Activated naive CD8-positive, alpha-beta T cell (primary cell): ENCODE results near the gene CDK9.

ENCODE experiments used
- H3K27ac Mint-ChIP-seq: one replicate; pipeline ENCODE4 v1.8.0; 2021; ENCODE audit warnings: mixed read lengths
- H3K27me3 Mint-ChIP-seq: one replicate; pipeline ENCODE4 v1.8.0; 2021; ENCODE audit warnings: mixed read lengths
- H3K36me3 Mint-ChIP-seq: one replicate; pipeline ENCODE4 v1.8.0; 2021; ENCODE audit warnings: mixed read lengths
- H3K4me1 Mint-ChIP-seq: one replicate; pipeline ENCODE4 v1.8.0; 2021; ENCODE audit warnings: low read depth, mixed read lengths
- H3K4me3 Mint-ChIP-seq: one replicate; pipeline ENCODE4 v1.8.0; 2021; ENCODE audit warnings: mild to moderate bottlenecking, mixed read lengths
- H3K9me3 Mint-ChIP-seq: one replicate; pipeline ENCODE4 v1.8.0; 2021; ENCODE audit warnings: low read depth, mixed read lengths

Gene CDK9

DNA sequence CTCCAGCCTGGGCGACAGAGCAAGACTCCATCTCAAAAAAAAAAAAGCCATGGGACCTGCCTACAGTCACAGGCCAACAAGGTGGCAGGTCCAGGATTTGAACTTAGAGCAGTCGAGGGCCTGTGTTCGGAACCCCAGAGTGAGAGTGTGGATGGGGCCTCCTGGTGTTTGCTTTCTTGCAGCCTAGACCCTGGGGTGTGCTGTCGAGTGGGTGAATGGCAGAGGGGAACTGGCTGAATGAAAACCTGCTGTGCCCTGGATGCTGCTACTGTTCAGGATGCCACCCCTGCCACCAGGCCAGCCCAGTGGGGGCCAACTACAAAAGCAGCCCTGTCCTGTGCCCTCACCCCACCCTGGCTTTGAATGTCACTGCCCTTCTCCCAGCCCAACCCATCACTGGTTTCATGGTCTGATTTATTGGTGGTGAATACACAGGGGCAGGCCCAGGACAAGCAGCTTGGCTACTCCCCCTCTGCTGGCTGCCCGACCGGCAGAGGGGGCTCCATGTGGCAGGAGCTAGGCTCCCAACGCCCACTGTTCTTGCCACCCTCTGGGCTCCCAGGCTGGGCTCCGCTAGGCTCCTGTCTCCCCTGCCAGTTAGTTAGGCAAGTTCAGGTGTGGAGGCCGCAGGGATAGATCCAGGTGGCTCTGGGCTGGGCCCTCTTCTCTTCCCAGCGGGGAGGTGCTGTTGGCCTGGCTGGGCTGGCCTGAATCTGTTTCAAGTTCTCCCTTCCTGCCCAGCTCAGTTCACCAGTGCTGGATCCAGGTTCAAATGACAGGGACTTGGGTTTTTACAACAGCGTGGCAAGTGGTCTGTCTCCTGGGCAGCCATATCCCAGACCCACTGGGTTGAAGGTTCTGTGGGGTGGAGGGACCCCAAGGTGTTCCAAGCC, 29.0 kb downstream of the CDK9 start:
- Mint-ChIP-seq H3K9me3 (no peaks in the 10 kb centered on the region), H3K27ac (no peak overlapping the region), H3K36me3 (no peaks in the 10 kb centered on the region), H3K27me3 (no peaks in the 10 kb centered on the region), H3K4me3 (no peak overlapping the region), H3K4me1 (no peaks in the 10 kb centered on the region)

DNA sequence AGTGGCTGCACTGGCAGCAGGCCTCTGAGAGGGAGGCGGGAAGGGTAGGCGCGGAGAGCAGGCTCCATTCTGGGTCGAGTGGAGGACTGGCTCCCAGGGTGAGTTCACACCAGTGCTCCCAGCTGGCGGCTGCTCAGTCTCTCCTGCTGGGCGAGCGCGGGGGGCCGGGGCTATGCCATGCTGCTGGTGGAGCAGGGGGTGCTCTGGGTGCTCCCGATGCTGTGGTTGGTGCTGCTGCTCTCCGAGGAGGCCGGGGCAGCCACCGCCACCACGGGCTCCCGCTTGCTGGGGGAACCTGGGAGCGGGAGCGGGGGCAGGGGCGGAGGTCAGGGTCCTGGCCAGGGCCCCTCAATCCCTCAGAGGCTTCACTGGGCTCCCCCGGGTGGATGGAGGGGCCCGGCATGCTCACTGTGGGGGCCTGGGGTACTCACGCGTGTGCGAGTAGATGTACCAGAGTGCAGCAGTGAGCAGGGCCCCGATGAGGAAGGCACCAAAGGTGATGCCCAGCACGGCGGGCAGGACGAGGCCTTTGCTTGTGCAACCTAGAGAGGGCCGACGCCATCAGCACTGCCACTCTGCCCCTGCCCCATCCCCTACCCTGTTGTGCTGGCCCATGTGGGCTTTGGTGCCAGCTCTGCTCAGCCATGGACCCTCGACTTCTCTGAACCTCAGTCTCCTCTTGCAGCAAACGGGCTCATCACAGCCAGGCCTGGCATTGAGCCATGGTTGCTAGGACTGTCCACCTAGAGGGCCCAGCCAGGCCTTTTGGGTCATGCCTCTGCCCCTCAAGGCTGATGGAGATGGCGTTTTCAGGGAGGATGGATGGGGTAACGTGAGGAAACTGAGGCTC, 29.9 kb downstream of the CDK9 start:
- H3K36me3 Mint-ChIP-seq = no peaks in the 10 kb centered on the region
- no peak overlapping the region for H3K27ac Mint-ChIP-seq
- H3K4me1 Mint-ChIP-seq = no peaks in the 10 kb centered on the region
- no peaks in the 10 kb centered on the region for H3K27me3 Mint-ChIP-seq
- no peaks in the 10 kb centered on the region for H3K9me3 Mint-ChIP-seq
- H3K4me3 Mint-ChIP-seq = no peak overlapping the region

DNA sequence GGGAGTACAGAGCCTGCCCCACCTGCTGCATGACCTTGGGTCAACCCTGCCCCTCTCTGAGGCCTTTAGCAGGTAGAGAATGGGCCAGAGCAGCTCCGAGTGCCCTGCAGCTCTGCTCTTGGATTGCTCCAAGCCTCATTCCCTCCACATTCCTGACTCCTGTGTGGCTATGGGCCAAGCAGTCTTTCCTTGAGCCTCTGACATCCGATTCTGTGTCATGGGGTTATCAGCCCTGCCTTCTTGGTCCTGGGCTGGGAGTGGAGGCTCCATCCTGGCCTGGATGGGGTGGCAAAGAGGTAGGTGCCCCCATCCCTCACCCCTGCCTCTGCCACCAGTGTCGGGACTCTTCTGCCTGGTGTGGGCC, 30.5 kb downstream of the CDK9 start:
- Mint-ChIP-seq H3K4me3 (no peak overlapping the region), H3K9me3 (no peaks in the 10 kb centered on the region), H3K36me3 (no peaks in the 10 kb centered on the region), H3K27me3 (no peaks in the 10 kb centered on the region), H3K27ac (no peak overlapping the region), H3K4me1 (no peaks in the 10 kb centered on the region)

DNA sequence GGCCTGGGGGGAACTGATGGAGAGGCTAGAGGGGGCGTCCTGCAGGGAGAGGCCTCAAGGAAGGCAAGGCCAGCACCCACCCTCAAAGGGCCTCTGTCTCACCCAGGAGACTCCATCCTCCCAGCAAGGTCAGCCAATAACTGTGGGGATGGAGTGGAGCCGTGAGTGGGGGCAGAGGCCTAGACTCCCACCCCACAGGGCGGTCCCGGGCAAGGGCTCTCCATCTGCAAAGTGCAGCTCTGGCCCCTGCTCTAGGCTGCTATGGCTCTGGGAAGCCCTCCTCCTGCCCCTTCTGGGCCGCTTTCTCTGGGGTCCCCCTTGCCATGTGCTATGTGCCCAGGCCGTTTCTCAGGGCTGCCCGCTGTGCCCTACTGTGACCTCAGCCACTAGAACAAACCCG, 30.9 kb downstream of the CDK9 start:
- Mint-ChIP-seq H3K9me3 (no peaks in the 10 kb centered on the region), H3K27ac (peak overlapping the region; percentile 64), H3K4me3 (no peak overlapping the region), H3K27me3 (no peaks in the 10 kb centered on the region), H3K4me1 (no peaks in the 10 kb centered on the region), H3K36me3 (no peaks in the 10 kb centered on the region)

DNA sequence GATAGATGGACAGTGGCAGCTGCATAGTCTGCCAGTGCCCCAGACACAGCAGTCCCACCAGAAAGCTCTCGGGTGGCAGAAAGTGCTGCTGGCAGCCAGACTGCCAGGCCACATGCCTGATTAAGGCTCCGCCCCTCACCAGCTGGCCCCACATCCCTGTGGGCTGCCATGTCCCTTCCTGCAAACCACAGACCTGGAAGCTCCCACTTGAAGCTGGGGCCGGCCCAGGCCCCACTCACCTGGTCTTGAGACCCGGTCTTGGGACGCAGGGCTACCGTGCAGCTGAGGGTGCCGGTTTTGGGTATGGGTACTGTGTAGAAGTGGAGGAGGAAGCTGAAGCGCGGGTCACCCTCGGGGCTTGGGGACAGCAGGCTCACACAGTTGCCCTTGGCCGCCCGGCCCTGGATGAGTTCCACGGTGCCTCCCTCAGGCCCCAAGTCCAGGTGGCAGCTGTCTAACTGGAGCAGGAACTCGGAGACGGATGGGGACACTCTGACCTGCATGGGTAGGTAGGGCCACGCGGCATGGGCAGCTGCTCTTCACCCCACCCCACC, 32.1 kb downstream of the CDK9 start:
- Mint-ChIP-seq H3K36me3 (no peaks in the 10 kb centered on the region), H3K27ac (peak overlapping the region; percentile 34), H3K27me3 (no peaks in the 10 kb centered on the region), H3K4me1 (no peaks in the 10 kb centered on the region), H3K4me3 (no peak overlapping the region), H3K9me3 (no peaks in the 10 kb centered on the region)

DNA sequence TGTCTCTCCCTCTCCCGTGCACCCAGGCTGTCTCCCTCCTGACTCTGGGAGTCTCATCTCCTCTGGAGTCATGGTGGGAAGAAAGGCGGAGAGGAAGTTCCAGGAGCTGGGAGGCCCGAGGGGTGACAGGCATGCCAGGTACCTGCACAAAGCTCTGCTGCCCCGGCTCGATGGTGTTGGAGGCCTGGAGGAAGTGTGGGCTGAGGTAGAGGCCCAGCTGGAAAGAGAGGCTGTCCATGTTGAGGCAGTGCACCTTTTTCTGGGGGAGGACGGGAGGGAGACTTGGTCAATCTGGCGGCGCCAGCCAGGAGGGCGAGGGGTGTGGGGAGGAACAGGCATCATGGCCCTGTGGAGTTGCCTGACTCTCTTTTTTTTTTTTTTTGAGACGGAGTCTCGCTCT, 32.7 kb downstream of the CDK9 start:
- no peak overlapping the region for H3K4me3 Mint-ChIP-seq
- H3K36me3 Mint-ChIP-seq = no peaks in the 10 kb centered on the region
- no peaks in the 10 kb centered on the region for H3K9me3 Mint-ChIP-seq
- no peaks in the 10 kb centered on the region for H3K27me3 Mint-ChIP-seq
- H3K27ac Mint-ChIP-seq = no peak overlapping the region
- H3K4me1 Mint-ChIP-seq = no peaks in the 10 kb centered on the region

DNA sequence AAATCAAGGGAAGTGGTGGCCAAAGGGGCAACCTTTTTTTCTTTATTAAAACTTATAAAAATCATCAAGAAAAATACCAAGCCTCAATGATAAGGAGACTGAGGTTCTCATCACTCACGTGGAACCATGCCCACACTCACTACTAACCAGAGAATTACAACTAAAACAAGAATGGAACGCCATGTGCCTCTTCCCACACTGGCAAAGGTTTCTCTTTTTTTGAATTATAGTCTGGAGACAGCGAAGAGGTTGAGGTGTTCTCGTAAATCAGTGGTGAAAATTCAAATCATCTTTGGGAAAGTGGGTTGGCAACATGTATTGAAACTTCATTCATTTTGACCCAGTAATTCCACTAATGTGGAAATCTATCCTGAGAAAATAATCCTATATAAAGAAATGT, 36.3 kb downstream of the CDK9 start:
- Mint-ChIP-seq H3K9me3 (no peaks in the 10 kb centered on the region), H3K4me1 (no peaks in the 10 kb centered on the region), H3K36me3 (no peaks in the 10 kb centered on the region), H3K27me3 (no peaks in the 10 kb centered on the region), H3K4me3 (no peak overlapping the region), H3K27ac (no peak overlapping the region)

DNA sequence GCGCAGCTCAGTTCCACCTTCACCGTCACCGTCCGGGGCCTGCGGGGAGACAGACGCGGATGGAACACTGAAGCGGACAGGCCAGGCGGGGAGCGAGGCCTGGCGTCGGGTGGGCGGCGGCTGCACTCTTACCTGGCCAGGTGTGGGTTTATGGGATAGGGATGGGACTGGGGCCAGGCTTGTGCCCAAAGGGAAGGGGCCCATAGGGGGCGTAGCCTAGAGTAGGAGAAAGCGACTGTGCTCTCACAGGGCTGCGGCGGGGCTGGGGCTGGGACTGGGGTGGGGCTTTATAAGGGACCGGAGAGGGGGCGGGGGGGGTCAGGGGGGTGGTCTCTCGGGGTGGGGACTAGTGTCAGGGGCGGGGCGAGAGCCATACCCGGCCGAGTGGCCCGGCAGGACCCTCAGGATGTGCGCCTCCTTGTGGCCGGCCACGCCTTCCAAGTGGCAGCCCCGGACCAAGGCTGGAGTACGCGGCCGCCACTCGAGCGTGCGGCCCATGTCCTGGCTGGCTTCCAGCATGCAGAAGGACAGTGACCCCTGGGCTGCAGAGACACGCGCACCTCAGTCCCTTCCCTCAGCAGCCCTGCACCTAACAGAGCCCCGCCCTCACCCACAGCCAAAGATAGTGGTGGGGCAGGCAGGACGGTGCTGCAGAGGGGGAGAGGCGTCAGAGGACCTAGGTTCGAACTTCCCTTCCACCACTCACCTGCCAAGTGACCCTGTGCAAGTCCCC, 39.7 kb downstream of the CDK9 start:
- Mint-ChIP-seq H3K27ac (no peak overlapping the region), H3K36me3 (no peaks in the 10 kb centered on the region), H3K9me3 (no peaks in the 10 kb centered on the region), H3K4me1 (no peaks in the 10 kb centered on the region), H3K27me3 (no peaks in the 10 kb centered on the region), H3K4me3 (no peak overlapping the region)

DNA sequence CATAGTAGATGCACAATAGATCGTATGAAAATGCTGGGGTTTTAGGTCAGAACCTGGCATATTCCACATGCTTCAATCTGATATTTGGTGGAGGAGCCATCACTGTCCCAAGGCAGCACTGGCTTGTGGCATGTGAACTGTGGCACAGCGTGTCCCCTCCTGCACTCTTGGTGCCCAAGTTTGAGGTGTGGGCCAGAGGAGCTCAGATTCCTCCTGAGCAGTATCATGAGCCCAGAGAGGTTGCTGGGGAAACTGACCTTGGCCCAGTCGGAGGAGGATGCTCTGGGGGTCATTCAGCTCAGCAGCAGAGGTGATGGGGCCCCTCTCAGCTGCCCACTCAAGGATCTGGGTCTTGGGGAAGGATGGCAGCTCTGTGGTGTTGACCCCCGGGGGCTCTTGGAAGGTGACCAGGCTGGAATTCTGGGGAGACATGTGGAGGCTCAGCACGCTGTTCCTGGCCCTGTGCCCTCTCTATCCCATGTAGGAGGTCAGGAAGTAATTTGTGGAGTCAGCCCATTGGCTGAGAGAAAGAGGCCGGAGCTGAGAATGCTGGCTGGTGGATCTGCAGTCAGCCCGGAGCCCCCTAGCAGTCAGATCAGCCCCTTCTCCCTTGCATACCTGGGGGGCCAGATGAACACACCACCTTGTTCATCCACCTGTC, 40.5 kb downstream of the CDK9 start:
- Mint-ChIP-seq H3K9me3 (no peaks in the 10 kb centered on the region), H3K27ac (no peak overlapping the region), H3K4me1 (no peaks in the 10 kb centered on the region)

DNA sequence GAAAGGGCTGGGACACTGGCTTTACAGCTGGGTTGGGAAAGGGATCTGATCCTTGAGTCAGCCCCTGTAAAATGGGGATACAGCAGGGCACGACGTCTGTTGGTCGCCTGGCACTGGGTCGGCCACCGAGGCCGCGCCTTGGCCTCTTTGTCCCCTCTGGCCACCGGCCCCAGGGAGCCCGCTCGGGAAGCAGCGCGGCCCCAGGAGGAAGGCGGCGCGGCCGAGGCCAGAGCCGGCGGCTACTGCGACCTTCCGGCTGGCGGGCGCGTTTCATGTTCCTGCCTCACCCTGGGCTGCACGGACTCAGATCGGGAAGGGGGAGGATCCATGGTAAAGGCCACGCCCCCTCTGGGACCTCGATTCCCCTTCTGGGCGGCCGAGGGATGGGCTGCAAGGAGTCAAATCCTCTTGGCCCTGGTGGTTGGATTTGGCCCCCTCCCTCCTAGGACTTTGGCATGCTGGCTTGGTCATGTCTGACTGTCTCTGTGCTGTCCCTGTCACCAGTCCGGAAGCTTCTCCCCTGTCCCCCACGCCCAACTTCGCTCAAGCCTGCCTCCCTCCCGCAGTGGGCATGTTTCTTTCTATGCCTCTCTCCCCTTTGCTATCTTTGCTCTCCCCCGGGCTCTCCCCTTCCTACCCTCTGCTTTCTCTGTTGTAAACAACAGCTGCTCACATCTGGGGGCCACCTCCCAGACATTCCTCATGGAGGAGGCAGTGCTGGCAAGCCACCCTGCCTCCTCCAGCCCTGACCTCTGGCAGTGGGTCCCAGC, 42.6 kb downstream of the CDK9 start:
- Mint-ChIP-seq H3K36me3 (no peaks in the 10 kb centered on the region), H3K27me3 (no peaks in the 10 kb centered on the region), H3K27ac (peak overlapping the region; percentile 41), H3K4me3 (no peak overlapping the region), H3K9me3 (no peaks in the 10 kb centered on the region), H3K4me1 (peaks cover 10% of the 10 kb centered on the region)

More for the DNA sequence above, 40.5 kb downstream of the CDK9 start:
- no peaks in the 10 kb centered on the region for H3K27me3 Mint-ChIP-seq
- no peak overlapping the region for H3K4me3 Mint-ChIP-seq
- no peaks in the 10 kb centered on the region for H3K36me3 Mint-ChIP-seq

DNA sequence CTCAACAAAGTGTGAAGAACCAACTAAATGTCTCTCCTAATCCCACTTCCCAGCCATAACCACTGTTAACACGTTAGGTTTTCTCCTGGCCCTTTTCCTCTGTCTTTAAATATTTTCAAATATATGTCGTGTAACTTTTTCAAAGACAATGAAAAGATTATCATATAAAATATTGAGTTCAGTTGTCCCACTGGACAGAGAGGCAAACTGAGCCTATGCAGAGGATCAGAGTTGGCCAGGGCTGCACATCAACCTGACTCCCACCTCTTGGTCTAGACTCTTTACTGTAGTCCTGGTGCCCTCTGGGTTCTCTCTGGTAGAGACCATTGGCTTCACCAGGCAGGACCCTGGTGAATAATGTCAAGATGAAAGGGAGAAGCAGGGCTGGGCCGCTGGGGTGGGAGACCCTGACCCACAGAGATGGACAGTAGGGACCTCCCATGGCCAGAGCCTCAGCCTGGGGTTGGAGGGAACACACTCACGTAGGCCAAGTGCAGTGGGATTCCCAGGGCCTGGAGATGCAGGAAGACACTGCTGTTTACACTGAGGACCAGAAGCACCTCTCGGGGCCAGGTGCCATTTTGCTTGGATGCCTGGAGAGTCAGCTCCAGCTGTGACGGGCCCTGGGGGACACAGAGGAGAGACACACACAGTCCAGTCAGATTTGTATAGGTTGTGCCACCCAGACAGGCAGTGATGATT, 43.5 kb downstream of the CDK9 start:
- Mint-ChIP-seq H3K27me3 (no peaks in the 10 kb centered on the region), H3K4me3 (no peak overlapping the region), H3K36me3 (no peaks in the 10 kb centered on the region), H3K9me3 (no peaks in the 10 kb centered on the region), H3K27ac (no peak overlapping the region), H3K4me1 (peaks cover 13% of the 10 kb centered on the region)

DNA sequence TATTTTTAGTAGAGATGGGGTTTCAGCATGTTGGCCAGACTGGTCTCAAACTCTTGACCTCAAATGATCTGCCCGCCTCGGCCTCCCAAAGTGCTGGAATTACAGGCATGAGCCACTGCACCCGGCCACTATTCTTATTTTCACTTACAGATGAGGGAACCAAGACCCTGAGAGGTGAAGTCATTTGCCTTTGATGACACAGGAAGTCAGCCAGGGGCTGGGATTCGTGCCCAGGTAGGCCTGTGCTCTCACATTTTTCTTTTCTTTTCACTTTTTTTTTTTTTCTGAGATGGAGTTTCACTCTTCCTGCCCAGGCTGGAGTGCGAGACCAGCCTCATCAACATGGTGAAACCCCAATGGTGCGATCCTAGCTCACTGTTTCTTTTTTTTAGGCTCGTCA, 46.4 kb downstream of the CDK9 start:
- no peaks in the 10 kb centered on the region for H3K9me3 Mint-ChIP-seq
- H3K4me1 Mint-ChIP-seq = peaks cover 13% of the 10 kb centered on the region
- no peaks in the 10 kb centered on the region for H3K27me3 Mint-ChIP-seq
- peak overlapping the region; percentile 39 for H3K4me3 Mint-ChIP-seq
- no peaks in the 10 kb centered on the region for H3K36me3 Mint-ChIP-seq
- peak overlapping the region; percentile 75 for H3K27ac Mint-ChIP-seq

DNA sequence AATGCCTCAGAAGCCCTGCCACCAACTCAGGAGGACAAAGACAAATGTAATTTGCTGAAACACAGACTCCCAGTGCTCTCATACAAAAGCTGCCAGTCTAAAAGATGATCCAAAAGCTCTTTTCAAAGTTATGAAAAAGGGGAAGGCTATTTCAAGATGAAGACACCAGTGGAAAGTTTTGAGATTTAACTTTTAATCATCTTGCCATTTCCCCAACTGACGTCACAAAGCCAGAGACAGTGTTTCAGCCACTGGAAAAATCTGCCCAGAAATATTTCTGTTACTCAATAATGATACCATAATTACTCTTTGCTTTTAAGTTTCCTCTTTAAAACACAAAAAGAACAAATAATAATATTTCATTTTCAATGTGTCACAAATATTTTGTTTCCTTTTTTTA, 47.7 kb downstream of the CDK9 start:
- Mint-ChIP-seq H3K36me3 (no peaks in the 10 kb centered on the region), H3K4me3 (no peak overlapping the region), H3K27me3 (no peaks in the 10 kb centered on the region), H3K4me1 (peaks cover 13% of the 10 kb centered on the region), H3K9me3 (no peaks in the 10 kb centered on the region), H3K27ac (no peak overlapping the region)
